OCI-LY7 (cell line): ENCODE measurements around the gene COPG1.

Experiments
- CTCF ChIP-seq: fragments of 200-600 bp; sonication (generic); conservative IDR thresholded peaks from 2 replicates; pipeline ENCODE4 v1.5.1; 2014; ENCODE audit warnings: mild to moderate bottlenecking, antibody characterized with exemption, low read length, moderate library complexity, mixed read lengths
- EZH2phosphoT487 ChIP-seq: fragments of 200-600 bp; sonication (generic); IDR thresholded peaks from 2 replicates; pipeline ENCODE4 v1.6.1; 2018; ENCODE audit warnings: low read depth, borderline replicate concordance, mild to moderate bottlenecking, mixed run types, antibody characterized with exemption, low read length, moderate library complexity, mixed read lengths

GRCh38 chr3:129230311-129231019, 18.9 kb upstream of the COPG1 start:
- TF ChIP-seq CTCF (no peak), EZH2phosphoT487 (no peak)
